NCI-H1105 treated with DMSO at 0.1 percent for 48 hours (cell line): Measurements from ENCODE around the gene EP400.

Experiments
- DNase-seq: peaks from one replicate; lab custom pipeline; 2025; lab: John Stamatoyannopoulos, UW

Gene EP400

GRCh38 chr12:131949431-131950181, at the start of gene EP400:
EP400 (plus strand) TSS chr12:131949942; CDS start chr12:131960620, 10,678 bp downstream.
- DNase-seq = peak; percentile 84

- DNase-seq = no peak
These were observed 49.3 kb upstream of the EP400 start for GRCh38 chr12:131900397-131900796.

- no peak for DNase-seq
These were observed 48.1 kb upstream of the EP400 start for GRCh38 chr12:131901431-131902331.

GRCh38 chr12:131902332-131903241, 47.2 kb upstream of the EP400 start:
- no peak for DNase-seq

GRCh38 chr12:131903270-131904255, 46.2 kb upstream of the EP400 start:
- no peak for DNase-seq

GRCh38 chr12:131904346-131904745, 45.4 kb upstream of the EP400 start:
- DNase-seq = no peak

- no peak for DNase-seq
These were observed 44.6 kb upstream of the EP400 start for GRCh38 chr12:131905081-131905629.

- DNase-seq = no peak
These were observed 44.1 kb upstream of the EP400 start for GRCh38 chr12:131905630-131906091.

- no peak for DNase-seq
These were observed 42.2 kb upstream of the EP400 start for GRCh38 chr12:131907379-131908091.

GRCh38 chr12:131908092-131909080, 41.4 kb upstream of the EP400 start:
- DNase-seq = no peak

- no peak for DNase-seq
These were observed 40.5 kb upstream of the EP400 start for GRCh38 chr12:131909081-131909751.

- no peak for DNase-seq
These were observed 40.0 kb upstream of the EP400 start for GRCh38 chr12:131909752-131910219.

- DNase-seq = no peak
These were observed 39.3 kb upstream of the EP400 start for GRCh38 chr12:131910302-131911027.

GRCh38 chr12:131911028-131911650, 38.6 kb upstream of the EP400 start:
- DNase-seq = no peak

GRCh38 chr12:131911851-131912477, 37.8 kb upstream of the EP400 start:
- DNase-seq = no peak
